Measurements from ENCODE around the gene CCDC69.

CCDC69 gene

DNA sequence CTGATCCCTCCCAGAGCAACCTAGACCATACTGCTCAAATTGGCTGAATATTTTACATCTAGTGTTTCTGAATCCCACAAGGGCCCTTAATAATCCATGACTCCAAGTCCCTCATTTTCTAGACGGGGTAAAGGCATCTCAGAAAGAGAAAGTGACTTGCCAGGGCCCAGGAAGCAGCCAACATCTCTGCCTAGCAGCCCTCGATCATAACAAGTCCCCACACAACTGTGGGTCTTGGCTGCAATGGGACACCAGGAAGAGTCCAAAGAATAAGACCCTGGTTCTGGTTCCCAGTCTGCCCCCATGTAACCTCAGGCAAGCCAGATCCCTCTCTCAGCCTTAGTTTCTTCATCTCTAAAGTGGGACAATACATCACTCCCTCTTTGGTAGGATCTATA, 72.6 kb downstream of the CCDC69 start:
- Histone ChIP-seq H3K9me3 (ENCODE audit: insufficient read depth, low read length) (no peaks in the 10 kb centered on the region), H3K36me3 (ENCODE audit: low read length) (no peaks in the 10 kb centered on the region), H3K9ac (ENCODE audit: low read length) (peak overlapping the region; percentile 37), H3F3A (ENCODE audit: insufficient read depth) (no peaks in the 10 kb centered on the region; the same call in 1 of the 2 replicates), H3K79me2 (ENCODE audit: insufficient read depth, low read length) (no peaks in the 10 kb centered on the region), H3K9me2 (replicated peaks; ENCODE audit: insufficient read depth, low read length) (no peaks in the 10 kb centered on the region), H3K4me3 (ENCODE audit: insufficient read depth, low read length, poor library complexity, severe bottlenecking) (no peak overlapping the region), H4K20me1 (ENCODE audit: low read depth, low read length) (no peaks in the 10 kb centered on the region), H3K27me3 (ENCODE audit: low read length) (no peaks in the 10 kb centered on the region), H2AFZ (ENCODE audit: low read depth, low read length, severe bottlenecking) (peak overlapping the region; percentile 61), H3K27ac (ENCODE audit: low read depth, low read length) (peak overlapping the region; percentile 61), H3K4me2 (ENCODE audit: low read depth, low read length, poor library complexity, severe bottlenecking) (peak overlapping the region; percentile 45)
- TF ChIP-seq EZH2phosphoT487 (conservative IDR thresholded peaks at IDR 0.05; ENCODE audit: low read length), result no peak
- TF ChIP-seq, protein P1, sequence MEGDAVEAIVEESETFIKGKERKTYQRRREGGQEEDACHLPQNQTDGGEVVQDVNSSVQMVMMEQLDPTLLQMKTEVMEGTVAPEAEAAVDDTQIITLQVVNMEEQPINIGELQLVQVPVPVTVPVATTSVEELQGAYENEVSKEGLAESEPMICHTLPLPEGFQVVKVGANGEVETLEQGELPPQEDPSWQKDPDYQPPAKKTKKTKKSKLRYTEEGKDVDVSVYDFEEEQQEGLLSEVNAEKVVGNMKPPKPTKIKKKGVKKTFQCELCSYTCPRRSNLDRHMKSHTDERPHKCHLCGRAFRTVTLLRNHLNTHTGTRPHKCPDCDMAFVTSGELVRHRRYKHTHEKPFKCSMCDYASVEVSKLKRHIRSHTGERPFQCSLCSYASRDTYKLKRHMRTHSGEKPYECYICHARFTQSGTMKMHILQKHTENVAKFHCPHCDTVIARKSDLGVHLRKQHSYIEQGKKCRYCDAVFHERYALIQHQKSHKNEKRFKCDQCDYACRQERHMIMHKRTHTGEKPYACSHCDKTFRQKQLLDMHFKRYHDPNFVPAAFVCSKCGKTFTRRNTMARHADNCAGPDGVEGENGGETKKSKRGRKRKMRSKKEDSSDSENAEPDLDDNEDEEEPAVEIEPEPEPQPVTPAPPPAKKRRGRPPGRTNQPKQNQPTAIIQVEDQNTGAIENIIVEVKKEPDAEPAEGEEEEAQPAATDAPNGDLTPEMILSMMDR (IDR thresholded peaks at IDR 0.05; ENCODE audit: insufficient read depth, low read length, poor library complexity, severe bottlenecking), result no peak

DNA sequence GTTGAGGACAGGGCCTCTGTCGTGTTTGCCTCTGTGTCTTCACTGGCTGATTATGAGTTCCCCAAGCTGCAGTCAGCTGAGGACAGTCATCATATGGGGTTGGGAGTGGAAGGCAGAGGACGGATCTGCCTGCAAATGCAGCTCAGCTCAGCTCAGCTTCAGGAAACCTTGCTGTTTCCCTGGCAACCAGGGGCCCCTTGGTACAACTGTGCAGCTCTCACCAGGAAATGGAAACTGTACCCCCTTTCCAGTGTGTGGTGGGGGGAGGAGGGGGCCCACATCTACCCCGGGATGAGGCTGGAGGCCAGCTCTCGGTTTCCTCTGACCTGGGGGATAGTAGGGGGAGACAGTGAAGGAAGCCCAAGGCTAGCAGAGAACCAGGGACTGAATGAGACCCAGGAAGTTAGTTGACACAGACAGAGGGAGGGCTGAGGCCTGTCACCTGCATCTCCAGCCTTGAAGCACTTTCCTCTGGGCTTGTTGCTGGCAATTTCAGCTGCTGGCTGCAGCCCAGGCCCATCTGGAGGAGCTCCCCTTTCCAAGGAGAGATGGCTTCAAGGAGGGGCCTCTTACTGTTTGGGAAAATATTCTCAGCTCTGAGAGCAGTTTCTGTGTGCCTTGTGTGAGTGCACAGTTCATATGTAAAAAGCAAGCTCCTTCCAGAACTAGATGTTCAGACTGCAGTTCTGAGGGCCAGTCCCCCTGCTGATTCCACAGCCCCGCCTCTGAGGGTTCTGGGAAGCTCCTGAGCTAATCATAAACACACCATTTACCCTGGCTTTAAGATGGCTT, 73.2 kb downstream of the CCDC69 start:
- Histone ChIP-seq H3K27me3 (ENCODE audit: low read length) (no peaks in the 10 kb centered on the region), H3F3A (ENCODE audit: insufficient read depth) (no peaks in the 10 kb centered on the region; the same call in 1 of the 2 replicates), H3K79me2 (ENCODE audit: insufficient read depth, low read length) (no peaks in the 10 kb centered on the region), H3K36me3 (ENCODE audit: low read length) (no peaks in the 10 kb centered on the region), H2AFZ (ENCODE audit: low read depth, low read length, severe bottlenecking) (peak overlapping the region; percentile 61), H3K9ac (ENCODE audit: low read length) (peak overlapping the region; percentile 37), H3K4me3 (ENCODE audit: insufficient read depth, low read length, poor library complexity, severe bottlenecking) (no peak overlapping the region), H3K9me2 (replicated peaks; ENCODE audit: insufficient read depth, low read length) (no peaks in the 10 kb centered on the region), H4K20me1 (ENCODE audit: low read depth, low read length) (no peaks in the 10 kb centered on the region), H3K27ac (ENCODE audit: low read depth, low read length) (peak overlapping the region; percentile 61), H3K4me2 (ENCODE audit: low read depth, low read length, poor library complexity, severe bottlenecking) (peak overlapping the region; percentile 45), H3K9me3 (ENCODE audit: insufficient read depth, low read length) (no peaks in the 10 kb centered on the region)
- TF ChIP-seq, protein P1 (IDR thresholded peaks at IDR 0.05; ENCODE audit: insufficient read depth, low read length, poor library complexity, severe bottlenecking), result no peak
- no peak for TF ChIP-seq EZH2phosphoT487 (conservative IDR thresholded peaks at IDR 0.05; ENCODE audit: low read length)

DNA sequence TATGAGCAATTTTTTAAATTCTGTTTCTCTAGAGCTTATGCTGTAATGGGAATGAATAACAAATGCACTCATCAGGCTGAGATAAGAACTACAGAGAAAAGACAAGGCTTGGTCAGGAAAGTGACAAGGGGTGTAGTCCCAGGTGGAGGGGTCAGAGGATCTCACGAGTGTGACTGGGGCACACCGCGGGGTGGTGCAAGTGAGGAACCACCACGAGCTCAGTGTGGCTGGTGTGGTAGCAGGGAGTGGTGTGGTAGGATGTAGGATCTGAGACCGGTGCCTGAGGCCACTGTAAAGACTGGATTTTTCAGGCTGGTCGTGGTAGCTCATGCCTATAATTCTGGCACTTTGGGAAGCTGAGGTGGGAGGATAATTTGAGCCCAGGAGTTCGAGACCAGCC, 75.3 kb downstream of the CCDC69 start:
- TF ChIP-seq, protein P1 (IDR thresholded peaks at IDR 0.05; ENCODE audit: insufficient read depth, low read length, poor library complexity, severe bottlenecking), result no peak
- no peak for TF ChIP-seq EZH2phosphoT487 (conservative IDR thresholded peaks at IDR 0.05; ENCODE audit: low read length)
- Histone ChIP-seq H3K9me3 (ENCODE audit: insufficient read depth, low read length) (no peaks in the 10 kb centered on the region), H3K9me2 (replicated peaks; ENCODE audit: insufficient read depth, low read length) (no peaks in the 10 kb centered on the region), H3K4me3 (ENCODE audit: insufficient read depth, low read length, poor library complexity, severe bottlenecking) (no peak overlapping the region), H2AFZ (ENCODE audit: low read depth, low read length, severe bottlenecking) (no peak overlapping the region), H3K27ac (ENCODE audit: low read depth, low read length) (no peak overlapping the region), H3K27me3 (ENCODE audit: low read length) (no peaks in the 10 kb centered on the region), H3K36me3 (ENCODE audit: low read length) (no peaks in the 10 kb centered on the region), H3F3A (ENCODE audit: insufficient read depth) (no peaks in the 10 kb centered on the region; the same call in 1 of the 2 replicates), H4K20me1 (ENCODE audit: low read depth, low read length) (no peaks in the 10 kb centered on the region), H3K4me2 (ENCODE audit: low read depth, low read length, poor library complexity, severe bottlenecking) (no peak overlapping the region), H3K9ac (ENCODE audit: low read length) (no peak overlapping the region), H3K79me2 (ENCODE audit: insufficient read depth, low read length) (no peaks in the 10 kb centered on the region)
